GM23338 (cell line): Measurements from ENCODE around the gene EDEM3. TPM values are rescaled to one million over a fixed set of nuclear protein-coding genes. Genes with fewer than 3 reads are reported as not detected.

Experiments
- ATAC-seq: fragments of 200-7000 bp; cut with Tn5 transposase; 3 replicates; pipeline ENCODE4 v1.9.1; 2020
- DNase-seq: peaks from one replicate; pipeline ENCODE4 v3.0.0-alpha.2; 2015; ENCODE audit warnings: low spot score
- H2AFZ ChIP-seq: fragments of 200-600 bp; sonication (generic); 2 replicates; pipeline ENCODE4 v1.8.0; 2016; ENCODE audit warnings: antibody characterized with exemption, mild to moderate bottlenecking, moderate library complexity
- H3F3A ChIP-seq: fragments of 200-600 bp; sonication (generic); replicated peaks from 2 replicates; pipeline ENCODE4 v1.8.0; 2017; ENCODE audit warnings: antibody characterized with exemption, mixed run types, low read depth
- H3K27ac ChIP-seq: fragments of 200-600 bp; sonication (generic); 2 replicates; pipeline ENCODE4 v1.6.1; 2016; ENCODE audit warnings: low read depth
- H3K27me3 ChIP-seq: fragments of 200-600 bp; sonication (generic); 2 replicates; pipeline ENCODE4 v1.8.0; 2016; ENCODE audit warnings: mild to moderate bottlenecking, mixed run types, moderate library complexity; ENCODE audit not compliant: insufficient read depth
- H3K36me3 ChIP-seq: fragments of 200-600 bp; sonication (generic); 2 replicates; pipeline ENCODE4 v1.8.0; 2016; ENCODE audit warnings: mild to moderate bottlenecking; ENCODE audit not compliant: insufficient read depth
- H3K4me1 ChIP-seq: fragments of 200-600 bp; sonication (generic); 2 replicates; pipeline ENCODE4 v1.8.0; 2016; ENCODE audit warnings: mild to moderate bottlenecking, moderate library complexity; ENCODE audit not compliant: insufficient read depth
- H3K4me2 ChIP-seq: fragments of 200-600 bp; sonication (generic); 2 replicates; pipeline ENCODE4 v1.7.1; 2017; ENCODE audit warnings: mixed run types
- H3K4me3 ChIP-seq: fragments of 200-600 bp; sonication (generic); 2 replicates; pipeline ENCODE4 v1.6.1; 2016; ENCODE audit warnings: mixed run types
- H3K79me2 ChIP-seq: fragments of 200-600 bp; sonication (generic); replicated peaks from 2 replicates; pipeline ENCODE4 v1.8.0; 2017; ENCODE audit warnings: mild to moderate bottlenecking; ENCODE audit not compliant: insufficient read depth
- H3K9me2 ChIP-seq: fragments of 200-600 bp; sonication (generic); 2 replicates; pipeline ENCODE4 v1.8.0; 2017; ENCODE audit not compliant: insufficient read depth
- H4K20me1 ChIP-seq: fragments of 200-600 bp; sonication (generic); replicated peaks from 2 replicates; pipeline ENCODE4 v1.8.0; 2017; ENCODE audit warnings: mild to moderate bottlenecking; ENCODE audit not compliant: insufficient read depth
- H3K27ac Mint-ChIP-seq: 2 replicates; pipeline ENCODE4 v1.8.0; 2020; ENCODE audit warnings: inconsistent platforms, mild to moderate bottlenecking, moderate library complexity, mixed read lengths
- H3K27me3 Mint-ChIP-seq: 3 replicates; pipeline ENCODE4 v1.8.0; 2022; ENCODE audit warnings: low read depth, mild to moderate bottlenecking, moderate library complexity, mixed read lengths, inconsistent platforms; ENCODE audit not compliant: insufficient read depth, poor library complexity
- H3K36me3 Mint-ChIP-seq: 3 replicates; pipeline ENCODE4 v1.8.0; 2021; ENCODE audit warnings: low read depth, mild to moderate bottlenecking, inconsistent platforms, moderate library complexity, mixed read lengths
- H3K4me1 Mint-ChIP-seq: 3 replicates; pipeline ENCODE4 v1.8.0; 2020; ENCODE audit warnings: mild to moderate bottlenecking, inconsistent platforms, mixed read lengths
- H3K4me3 Mint-ChIP-seq: 3 replicates; pipeline ENCODE4 v1.8.0; 2021; ENCODE audit warnings: moderate library complexity, mild to moderate bottlenecking, inconsistent platforms, mixed read lengths
- H3K9me3 Mint-ChIP-seq: 3 replicates; pipeline ENCODE4 v1.8.0; 2020; ENCODE audit warnings: moderate library complexity, mild to moderate bottlenecking, inconsistent platforms, mixed read lengths
- CREB1 ChIP-seq: fragments of 250-450 bp; sonication (Bioruptor Pico); IDR thresholded peaks from 2 replicates; pipeline ENCODE4 v1.5.0; 2020; ENCODE audit warnings: low read depth, mild to moderate bottlenecking, moderate library complexity
- EZH2 ChIP-seq: fragments of 200-600 bp; sonication (generic); IDR thresholded peaks from one replicate; pipeline ENCODE4 v1.8.0; 2017; ENCODE audit warnings: antibody characterized with exemption, mild to moderate bottlenecking, low read depth; ENCODE audit not compliant: unreplicated experiment
- EZH2phosphoT487 ChIP-seq: fragments of 200-600 bp; sonication (generic); IDR thresholded peaks from one replicate; pipeline ENCODE4 v1.8.1; 2018; ENCODE audit warnings: antibody characterized with exemption; ENCODE audit not compliant: unreplicated experiment
- JUNB ChIP-seq: IDR thresholded peaks from one replicate; pipeline ENCODE4 v1.6.1; 2016; ENCODE audit warnings: antibody characterized with exemption; ENCODE audit not compliant: unreplicated experiment
- NANOG ChIP-seq: IDR thresholded peaks from 2 replicates; pipeline ENCODE4 v1.6.1; 2016; ENCODE audit warnings: antibody characterized with exemption, borderline replicate concordance
- POLR2AphosphoS5 ChIP-seq: IDR thresholded peaks from 2 replicates; pipeline ENCODE4 v1.6.1; 2016; ENCODE audit warnings: antibody characterized with exemption, low read depth
- STAT1 ChIP-seq: IDR thresholded peaks from one replicate; pipeline ENCODE4 v1.6.1; 2016; ENCODE audit warnings: antibody characterized with exemption; ENCODE audit not compliant: unreplicated experiment
- ZNF114 ChIP-seq: fragments of 250-450 bp; sonication (Bioruptor Pico); IDR thresholded peaks from 2 replicates; pipeline ENCODE4 v1.5.0; 2020; ENCODE audit warnings: mild to moderate bottlenecking, moderate library complexity
- ZNF331 ChIP-seq: fragments of 250-450 bp; sonication (Bioruptor Pico); IDR thresholded peaks from 2 replicates; pipeline ENCODE4 v1.5.0; 2020; ENCODE audit warnings: low read depth, mild to moderate bottlenecking, moderate library complexity
- polyA plus RNA-seq: library from polyadenylated mRNA; unstranded; fragments of >200 nt; fragmentation: Nextera tagmentation; extraction: Ambion mirVana; gene quantifications from 2 replicates; pipeline ENCODE4 v1.2.1, GENCODE V29; 2016
- total RNA-seq: library from RNA; depleted of rRNA; stranded (reverse); fragments of >200 nt; shearing (Covaris generic); gene quantifications from 2 replicates; pipeline ENCODE4 v1.2.3, GENCODE V29; 2014
- TF ChIP-seq, protein P1 (sequence below), 2 experiments: fragments of 200-600 bp in 1 of 2; sonication (generic) in 1 of 2; conservative IDR thresholded peaks; 2 replicates each; pipeline versions ENCODE4 v1.5.1 to v1.6.1; 2016 to 2017; ENCODE audit warnings: antibody characterized with exemption in 2 of 2, low read depth in 2 of 2, mild to moderate bottlenecking in 2 of 2, moderate library complexity in 1 of 2
- TF ChIP-seq, protein P2 (sequence below): IDR thresholded peaks from one replicate; pipeline ENCODE4 v1.6.1; 2018; ENCODE audit warnings: antibody characterized with exemption; ENCODE audit not compliant: unreplicated experiment
- TF ChIP-seq, protein P3 (sequence below): IDR thresholded peaks from 2 replicates; pipeline ENCODE4 v1.6.1; 2016; ENCODE audit warnings: antibody characterized with exemption
- TF ChIP-seq, protein P4 (sequence below): fragments of 250-450 bp; sonication (Bioruptor Pico); IDR thresholded peaks from 2 replicates; pipeline ENCODE4 v1.5.0; 2020; ENCODE audit warnings: mild to moderate bottlenecking, moderate library complexity

Gene EDEM3
- total and polyA plus RNA-seq, 2 experiments from 2014 or later: 4.8 to 11.5 TPM

DNA sequence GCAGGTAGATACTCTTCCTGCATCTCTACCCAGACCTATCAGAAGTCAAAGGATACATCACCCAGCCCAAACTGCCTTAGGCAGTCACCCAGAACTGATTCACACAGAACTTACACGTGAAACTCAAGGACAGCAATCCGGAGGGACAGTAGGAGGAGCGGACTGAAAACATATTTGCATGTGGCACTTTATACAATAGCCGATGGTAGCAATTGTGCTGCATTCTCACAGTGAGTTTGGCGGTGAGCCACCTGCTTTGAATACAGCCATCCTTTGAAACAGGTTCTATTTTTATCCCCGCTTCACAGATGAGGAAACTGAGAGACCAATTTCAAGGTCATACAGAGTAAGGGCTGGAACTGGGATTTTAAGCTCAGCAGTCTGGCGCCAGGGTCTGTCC is 69.5 kb downstream of the EDEM3 start:
- ATAC-seq (no peak), DNase-seq (no peak)
- Mint-ChIP-seq H3K9me3 (peaks cover 11% of the 10 kb centered on the region), H3K27me3 (no peaks in the 10 kb centered on the region), H3K27ac (no peak overlapping the region), H3K4me1 (peaks cover 6% of the 10 kb centered on the region), H3K36me3 (0 out of 3 replicates have a peak, but pooled peaks cover 3% of the 10 kb centered on the region), H3K4me3 (no peak overlapping the region)
- H3K4me1 ChIP-seq: no peaks in the 10 kb centered on the region; the same call in 1 of the 2 replicates
- H3K4me3 ChIP-seq: no peak overlapping the region
- no peaks in the 10 kb centered on the region for H3K27me3 ChIP-seq
- no peak overlapping the region; the same call in none of the 2 replicates for H2AFZ ChIP-seq
- no peaks in the 10 kb centered on the region for H3K36me3 ChIP-seq
- no peaks in the 10 kb centered on the region for H3F3A ChIP-seq
- no peaks in the 10 kb centered on the region for H3K79me2 ChIP-seq
- no peak overlapping the region for H3K4me2 ChIP-seq
- H4K20me1 ChIP-seq: no peaks in the 10 kb centered on the region
- TF ChIP-seq, protein P1, sequence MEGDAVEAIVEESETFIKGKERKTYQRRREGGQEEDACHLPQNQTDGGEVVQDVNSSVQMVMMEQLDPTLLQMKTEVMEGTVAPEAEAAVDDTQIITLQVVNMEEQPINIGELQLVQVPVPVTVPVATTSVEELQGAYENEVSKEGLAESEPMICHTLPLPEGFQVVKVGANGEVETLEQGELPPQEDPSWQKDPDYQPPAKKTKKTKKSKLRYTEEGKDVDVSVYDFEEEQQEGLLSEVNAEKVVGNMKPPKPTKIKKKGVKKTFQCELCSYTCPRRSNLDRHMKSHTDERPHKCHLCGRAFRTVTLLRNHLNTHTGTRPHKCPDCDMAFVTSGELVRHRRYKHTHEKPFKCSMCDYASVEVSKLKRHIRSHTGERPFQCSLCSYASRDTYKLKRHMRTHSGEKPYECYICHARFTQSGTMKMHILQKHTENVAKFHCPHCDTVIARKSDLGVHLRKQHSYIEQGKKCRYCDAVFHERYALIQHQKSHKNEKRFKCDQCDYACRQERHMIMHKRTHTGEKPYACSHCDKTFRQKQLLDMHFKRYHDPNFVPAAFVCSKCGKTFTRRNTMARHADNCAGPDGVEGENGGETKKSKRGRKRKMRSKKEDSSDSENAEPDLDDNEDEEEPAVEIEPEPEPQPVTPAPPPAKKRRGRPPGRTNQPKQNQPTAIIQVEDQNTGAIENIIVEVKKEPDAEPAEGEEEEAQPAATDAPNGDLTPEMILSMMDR (conservative IDR thresholded peaks at IDR 0.05; ENCODE audit: low read depth in 2 of 2): no peak
- TF ChIP-seq EZH2: no peak
- no peak for TF ChIP-seq ZNF331 (CRISPR knock-in tag)
- TF ChIP-seq, protein P2, sequence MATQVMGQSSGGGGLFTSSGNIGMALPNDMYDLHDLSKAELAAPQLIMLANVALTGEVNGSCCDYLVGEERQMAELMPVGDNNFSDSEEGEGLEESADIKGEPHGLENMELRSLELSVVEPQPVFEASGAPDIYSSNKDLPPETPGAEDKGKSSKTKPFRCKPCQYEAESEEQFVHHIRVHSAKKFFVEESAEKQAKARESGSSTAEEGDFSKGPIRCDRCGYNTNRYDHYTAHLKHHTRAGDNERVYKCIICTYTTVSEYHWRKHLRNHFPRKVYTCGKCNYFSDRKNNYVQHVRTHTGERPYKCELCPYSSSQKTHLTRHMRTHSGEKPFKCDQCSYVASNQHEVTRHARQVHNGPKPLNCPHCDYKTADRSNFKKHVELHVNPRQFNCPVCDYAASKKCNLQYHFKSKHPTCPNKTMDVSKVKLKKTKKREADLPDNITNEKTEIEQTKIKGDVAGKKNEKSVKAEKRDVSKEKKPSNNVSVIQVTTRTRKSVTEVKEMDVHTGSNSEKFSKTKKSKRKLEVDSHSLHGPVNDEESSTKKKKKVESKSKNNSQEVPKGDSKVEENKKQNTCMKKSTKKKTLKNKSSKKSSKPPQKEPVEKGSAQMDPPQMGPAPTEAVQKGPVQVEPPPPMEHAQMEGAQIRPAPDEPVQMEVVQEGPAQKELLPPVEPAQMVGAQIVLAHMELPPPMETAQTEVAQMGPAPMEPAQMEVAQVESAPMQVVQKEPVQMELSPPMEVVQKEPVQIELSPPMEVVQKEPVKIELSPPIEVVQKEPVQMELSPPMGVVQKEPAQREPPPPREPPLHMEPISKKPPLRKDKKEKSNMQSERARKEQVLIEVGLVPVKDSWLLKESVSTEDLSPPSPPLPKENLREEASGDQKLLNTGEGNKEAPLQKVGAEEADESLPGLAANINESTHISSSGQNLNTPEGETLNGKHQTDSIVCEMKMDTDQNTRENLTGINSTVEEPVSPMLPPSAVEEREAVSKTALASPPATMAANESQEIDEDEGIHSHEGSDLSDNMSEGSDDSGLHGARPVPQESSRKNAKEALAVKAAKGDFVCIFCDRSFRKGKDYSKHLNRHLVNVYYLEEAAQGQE: no peak
- TF ChIP-seq, protein P3, sequence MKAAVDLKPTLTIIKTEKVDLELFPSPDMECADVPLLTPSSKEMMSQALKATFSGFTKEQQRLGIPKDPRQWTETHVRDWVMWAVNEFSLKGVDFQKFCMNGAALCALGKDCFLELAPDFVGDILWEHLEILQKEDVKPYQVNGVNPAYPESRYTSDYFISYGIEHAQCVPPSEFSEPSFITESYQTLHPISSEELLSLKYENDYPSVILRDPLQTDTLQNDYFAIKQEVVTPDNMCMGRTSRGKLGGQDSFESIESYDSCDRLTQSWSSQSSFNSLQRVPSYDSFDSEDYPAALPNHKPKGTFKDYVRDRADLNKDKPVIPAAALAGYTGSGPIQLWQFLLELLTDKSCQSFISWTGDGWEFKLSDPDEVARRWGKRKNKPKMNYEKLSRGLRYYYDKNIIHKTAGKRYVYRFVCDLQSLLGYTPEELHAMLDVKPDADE: no peak
- TF ChIP-seq NANOG: no peak
- no peak for TF ChIP-seq JUNB
- TF ChIP-seq EZH2phosphoT487: no peak
- no peak for TF ChIP-seq POLR2AphosphoS5
- no peak for TF ChIP-seq STAT1
- TF ChIP-seq ZNF114 (CRISPR knock-in tag): no peak
- TF ChIP-seq, protein P4, sequence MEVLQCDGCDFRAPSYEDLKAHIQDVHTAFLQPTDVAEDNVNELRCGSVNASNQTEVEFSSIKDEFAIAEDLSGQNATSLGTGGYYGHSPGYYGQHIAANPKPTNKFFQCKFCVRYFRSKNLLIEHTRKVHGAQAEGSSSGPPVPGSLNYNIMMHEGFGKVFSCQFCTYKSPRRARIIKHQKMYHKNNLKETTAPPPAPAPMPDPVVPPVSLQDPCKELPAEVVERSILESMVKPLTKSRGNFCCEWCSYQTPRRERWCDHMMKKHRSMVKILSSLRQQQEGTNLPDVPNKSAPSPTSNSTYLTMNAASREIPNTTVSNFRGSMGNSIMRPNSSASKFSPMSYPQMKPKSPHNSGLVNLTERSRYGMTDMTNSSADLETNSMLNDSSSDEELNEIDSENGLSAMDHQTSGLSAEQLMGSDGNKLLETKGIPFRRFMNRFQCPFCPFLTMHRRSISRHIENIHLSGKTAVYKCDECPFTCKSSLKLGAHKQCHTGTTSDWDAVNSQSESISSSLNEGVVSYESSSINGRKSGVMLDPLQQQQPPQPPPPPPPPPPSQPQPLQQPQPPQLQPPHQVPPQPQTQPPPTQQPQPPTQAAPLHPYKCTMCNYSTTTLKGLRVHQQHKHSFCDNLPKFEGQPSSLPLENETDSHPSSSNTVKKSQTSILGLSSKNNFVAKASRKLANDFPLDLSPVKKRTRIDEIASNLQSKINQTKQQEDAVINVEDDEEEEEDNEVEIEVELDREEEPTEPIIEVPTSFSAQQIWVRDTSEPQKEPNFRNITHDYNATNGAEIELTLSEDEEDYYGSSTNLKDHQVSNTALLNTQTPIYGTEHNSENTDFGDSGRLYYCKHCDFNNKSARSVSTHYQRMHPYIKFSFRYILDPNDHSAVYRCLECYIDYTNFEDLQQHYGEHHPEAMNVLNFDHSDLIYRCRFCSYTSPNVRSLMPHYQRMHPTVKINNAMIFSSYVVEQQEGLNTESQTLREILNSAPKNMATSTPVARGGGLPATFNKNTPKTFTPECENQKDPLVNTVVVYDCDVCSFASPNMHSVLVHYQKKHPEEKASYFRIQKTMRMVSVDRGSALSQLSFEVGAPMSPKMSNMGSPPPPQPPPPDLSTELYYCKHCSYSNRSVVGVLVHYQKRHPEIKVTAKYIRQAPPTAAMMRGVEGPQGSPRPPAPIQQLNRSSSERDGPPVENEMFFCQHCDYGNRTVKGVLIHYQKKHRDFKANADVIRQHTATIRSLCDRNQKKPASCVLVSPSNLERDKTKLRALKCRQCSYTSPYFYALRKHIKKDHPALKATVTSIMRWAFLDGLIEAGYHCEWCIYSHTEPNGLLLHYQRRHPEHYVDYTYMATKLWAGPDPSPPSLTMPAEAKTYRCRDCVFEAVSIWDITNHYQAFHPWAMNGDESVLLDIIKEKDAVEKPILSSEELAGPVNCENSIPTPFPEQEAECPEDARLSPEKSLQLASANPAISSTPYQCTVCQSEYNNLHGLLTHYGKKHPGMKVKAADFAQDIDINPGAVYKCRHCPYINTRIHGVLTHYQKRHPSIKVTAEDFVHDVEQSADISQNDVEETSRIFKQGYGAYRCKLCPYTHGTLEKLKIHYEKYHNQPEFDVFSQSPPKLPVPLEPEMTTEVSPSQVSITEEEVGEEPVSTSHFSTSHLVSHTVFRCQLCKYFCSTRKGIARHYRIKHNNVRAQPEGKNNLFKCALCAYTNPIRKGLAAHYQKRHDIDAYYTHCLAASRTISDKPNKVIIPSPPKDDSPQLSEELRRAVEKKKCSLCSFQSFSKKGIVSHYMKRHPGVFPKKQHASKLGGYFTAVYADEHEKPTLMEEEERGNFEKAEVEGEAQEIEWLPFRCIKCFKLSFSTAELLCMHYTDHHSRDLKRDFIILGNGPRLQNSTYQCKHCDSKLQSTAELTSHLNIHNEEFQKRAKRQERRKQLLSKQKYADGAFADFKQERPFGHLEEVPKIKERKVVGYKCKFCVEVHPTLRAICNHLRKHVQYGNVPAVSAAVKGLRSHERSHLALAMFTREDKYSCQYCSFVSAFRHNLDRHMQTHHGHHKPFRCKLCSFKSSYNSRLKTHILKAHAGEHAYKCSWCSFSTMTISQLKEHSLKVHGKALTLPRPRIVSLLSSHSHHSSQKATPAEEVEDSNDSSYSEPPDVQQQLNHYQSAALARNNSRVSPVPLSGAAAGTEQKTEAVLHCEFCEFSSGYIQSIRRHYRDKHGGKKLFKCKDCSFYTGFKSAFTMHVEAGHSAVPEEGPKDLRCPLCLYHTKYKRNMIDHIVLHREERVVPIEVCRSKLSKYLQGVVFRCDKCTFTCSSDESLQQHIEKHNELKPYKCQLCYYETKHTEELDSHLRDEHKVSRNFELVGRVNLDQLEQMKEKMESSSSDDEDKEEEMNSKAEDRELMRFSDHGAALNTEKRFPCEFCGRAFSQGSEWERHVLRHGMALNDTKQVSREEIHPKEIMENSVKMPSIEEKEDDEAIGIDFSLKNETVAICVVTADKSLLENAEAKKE (CRISPR knock-in tag): no peak
- TF ChIP-seq CREB1 (CRISPR knock-in tag): no peak
- no peaks in the 10 kb centered on the region for H3K9me2 ChIP-seq
- no peak overlapping the region for H3K27ac ChIP-seq
